H7 (cell line): Measurements from ENCODE around the gene CEP164. TPM values are rescaled to one million over a fixed set of nuclear protein-coding genes. Genes with fewer than 3 reads are reported as not detected.

Experiments
- DNase-seq: peaks from one replicate; pipeline ENCODE4 v3.0.0; 2012
- H3K27me3 ChIP-seq: 2 replicates; pipeline ENCODE4 v1.6.0; 2011; ENCODE audit warnings: mild to moderate bottlenecking, low read length; ENCODE audit not compliant: control insufficient read depth, insufficient read depth
- H3K36me3 ChIP-seq: replicated peaks from 2 replicates; pipeline ENCODE4 v1.5.1; 2011; ENCODE audit warnings: low read length; ENCODE audit not compliant: control insufficient read depth, insufficient read depth
- H3K4me3 ChIP-seq: 2 replicates; pipeline ENCODE4 v1.5.1; 2011; ENCODE audit warnings: low read depth, mild to moderate bottlenecking, control low read depth, low read length, moderate library complexity; ENCODE audit not compliant: insufficient read depth
- total RNA-seq: library from RNA; depleted of rRNA; stranded (reverse); fragments of >200 nt; shearing (Covaris generic); gene quantifications from 2 replicates; pipeline ENCODE4 v1.2.3, GENCODE V29; 2014

Gene CEP164
- total RNA-seq, 1 experiment from 2014 or later: 12.8 TPM

DNA sequence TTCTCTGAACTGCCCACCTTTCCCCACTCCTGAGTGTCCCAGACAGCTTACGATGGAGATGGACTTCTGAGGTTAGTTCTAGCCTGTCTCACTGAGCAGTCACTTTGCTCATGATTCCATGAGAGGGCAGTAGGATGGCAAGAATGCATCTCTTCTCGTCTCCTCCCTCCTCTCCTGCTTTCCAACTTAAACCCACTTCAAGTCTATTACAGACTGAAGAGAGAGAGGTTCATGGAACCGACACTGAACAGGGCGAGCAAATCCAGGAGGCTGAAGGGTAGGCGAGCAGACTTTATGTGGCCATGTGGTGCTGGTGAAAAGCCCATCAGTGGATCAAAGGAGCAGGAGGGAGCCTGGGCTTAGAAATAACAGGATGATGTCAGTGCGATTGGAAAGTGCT lies 38.6 kb downstream of the CEP164 start:
- Histone ChIP-seq H3K4me3 (no peak overlapping the region), H3K27me3 (no peaks in the 10 kb centered on the region), H3K36me3 (peaks cover 6% of the 10 kb centered on the region)
- no peak for DNase-seq

DNA sequence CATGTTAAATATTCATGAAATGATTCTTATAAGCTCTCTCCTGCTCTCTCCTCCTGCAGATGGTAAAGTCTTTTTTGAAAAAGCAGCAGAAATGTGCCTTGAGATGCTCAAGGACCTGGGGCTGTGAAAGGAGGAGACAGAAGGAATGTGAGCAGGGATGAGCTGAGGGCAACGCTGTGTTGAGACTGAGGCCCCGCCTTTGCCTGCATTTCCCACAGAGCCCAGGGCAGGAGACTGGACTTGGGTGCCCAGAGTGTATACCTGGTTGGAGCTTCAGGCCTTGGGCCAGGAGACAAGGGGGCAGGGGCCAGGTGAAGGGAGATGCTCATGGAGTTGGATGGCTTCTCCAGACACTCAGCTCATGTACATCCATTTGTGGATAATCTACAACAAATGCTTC lies 39.2 kb downstream of the CEP164 start:
- Histone ChIP-seq H3K36me3 (peaks cover 6% of the 10 kb centered on the region), H3K4me3 (no peak overlapping the region), H3K27me3 (no peaks in the 10 kb centered on the region)
- DNase-seq: no peak

DNA sequence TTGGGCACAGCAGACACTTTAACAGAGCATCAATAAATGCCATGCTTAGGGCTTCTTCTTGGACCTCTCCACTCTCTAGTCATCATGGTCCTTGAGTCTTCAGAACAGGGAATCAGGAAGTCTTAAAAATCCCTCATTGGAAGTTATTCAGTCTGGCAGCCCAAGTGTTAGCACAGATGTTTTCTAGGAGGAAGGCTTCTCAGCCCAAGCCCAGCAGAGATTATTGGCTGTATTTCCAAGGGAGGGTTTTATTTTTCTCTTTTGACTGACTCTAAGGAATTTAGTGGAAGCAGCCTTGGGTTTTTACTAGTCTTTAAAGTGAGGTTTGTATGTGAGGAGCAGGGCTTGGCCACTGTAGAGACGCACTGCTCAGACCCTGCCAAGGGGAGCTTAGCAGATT lies 41.9 kb downstream of the CEP164 start:
- no peak for DNase-seq
- H3K4me3 ChIP-seq: no peak overlapping the region
- H3K27me3 ChIP-seq: no peaks in the 10 kb centered on the region
- peaks cover 5% of the 10 kb centered on the region for H3K36me3 ChIP-seq

DNA sequence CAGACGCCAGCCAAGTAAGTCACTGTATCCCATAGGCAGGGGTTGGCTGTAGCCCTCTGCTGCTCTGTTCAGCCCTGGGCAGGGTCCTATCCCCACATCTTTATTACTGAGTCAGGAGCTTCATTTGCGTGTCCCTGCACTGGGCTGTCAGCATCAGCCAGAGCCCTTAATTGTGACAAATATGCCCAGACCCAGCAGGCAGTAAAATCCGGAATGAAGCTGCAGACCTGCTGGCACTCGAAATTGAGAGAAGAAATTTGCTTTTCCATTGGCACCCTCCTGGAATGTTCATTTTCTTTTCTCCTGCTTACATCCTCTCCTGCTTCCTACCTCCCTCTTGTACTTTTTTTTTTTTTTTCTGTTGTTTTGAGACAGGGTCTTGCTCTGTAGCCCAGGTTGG lies 43.8 kb downstream of the CEP164 start:
- Histone ChIP-seq H3K27me3 (no peaks in the 10 kb centered on the region), H3K4me3 (no peak overlapping the region), H3K36me3 (peaks cover 6% of the 10 kb centered on the region)
- no peak for DNase-seq

DNA sequence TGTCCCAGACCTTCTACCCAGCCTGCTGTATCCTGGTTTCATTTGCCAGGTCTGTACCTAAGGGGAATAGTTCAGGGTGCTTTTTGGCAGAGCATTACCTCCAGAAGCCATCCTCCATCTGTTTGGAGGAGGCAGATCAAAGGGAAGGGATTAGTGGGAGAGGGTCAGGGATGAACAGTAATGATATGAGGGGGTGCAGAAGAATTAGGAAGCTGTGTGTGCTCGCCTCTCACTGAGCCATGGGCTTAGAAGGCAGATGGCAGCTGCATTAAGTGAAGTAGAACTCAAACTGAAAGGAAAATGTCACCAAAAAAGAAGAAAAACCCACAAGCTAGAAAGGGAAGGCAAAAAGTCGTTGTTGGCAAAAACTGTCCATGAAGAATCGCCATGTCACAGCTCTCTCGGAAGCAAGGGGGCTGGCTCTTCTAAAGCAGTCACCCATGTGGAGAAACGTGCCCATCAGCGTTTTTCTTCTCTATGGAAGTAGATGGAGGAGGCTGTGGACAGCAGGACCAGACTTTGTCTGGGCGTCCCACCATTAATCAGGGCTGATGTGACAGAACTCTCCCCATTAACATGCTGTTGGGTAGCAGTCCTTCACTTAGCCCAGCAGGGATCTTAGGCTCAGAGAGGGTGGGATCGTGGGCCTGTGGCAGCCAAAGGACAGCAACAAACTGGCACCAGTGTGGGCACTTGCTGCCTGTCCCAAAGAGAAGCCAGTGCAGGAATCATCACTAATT lies 46.8 kb downstream of the CEP164 start:
- Histone ChIP-seq H3K36me3 (peaks cover 6% of the 10 kb centered on the region), H3K4me3 (no peak overlapping the region), H3K27me3 (no peaks in the 10 kb centered on the region)
- DNase-seq: no peak

DNA sequence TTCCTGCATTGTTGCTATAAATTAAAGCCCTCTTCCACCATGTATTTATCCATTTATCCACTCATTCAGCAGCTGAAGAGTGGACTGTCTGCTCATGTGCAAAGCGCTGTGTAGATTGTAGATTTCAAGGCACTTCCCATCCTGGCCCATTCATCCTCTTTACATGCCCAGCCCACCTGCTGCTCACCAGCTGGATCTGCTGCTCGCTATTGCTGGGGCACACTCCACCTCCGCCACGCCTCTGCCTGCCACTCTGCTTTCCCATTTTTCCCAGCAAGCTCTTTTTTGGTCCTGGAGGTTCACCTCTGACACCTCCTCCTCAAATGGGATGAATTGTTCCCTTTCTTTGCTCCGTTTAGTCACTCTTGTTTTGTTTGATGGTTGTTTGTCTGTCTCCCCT lies 48.3 kb downstream of the CEP164 start:
- no peak overlapping the region for H3K4me3 ChIP-seq
- no peak for DNase-seq
- H3K36me3 ChIP-seq: peaks cover 7% of the 10 kb centered on the region
- H3K27me3 ChIP-seq: no peaks in the 10 kb centered on the region

DNA sequence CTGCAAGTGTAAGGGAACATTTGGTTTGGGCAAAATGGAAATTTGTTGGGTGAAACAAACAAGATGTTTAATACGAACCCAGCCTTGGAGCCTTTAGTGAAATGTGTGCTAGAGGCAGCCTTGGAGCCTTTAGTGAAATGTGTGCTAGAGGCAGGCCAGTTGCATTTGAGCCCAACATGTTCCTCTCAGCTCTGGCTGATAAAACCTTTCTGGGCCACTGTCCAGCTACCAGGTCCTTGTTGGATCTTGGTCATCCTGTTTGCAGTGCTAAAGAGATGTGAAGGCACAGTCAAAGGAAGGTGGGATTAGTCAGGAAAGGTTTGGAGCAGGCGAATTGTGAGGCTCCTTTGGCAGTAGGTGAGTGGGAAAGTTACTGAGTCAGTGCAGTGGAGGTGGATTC lies 48.9 kb downstream of the CEP164 start:
- Histone ChIP-seq H3K27me3 (no peaks in the 10 kb centered on the region), H3K4me3 (no peak overlapping the region), H3K36me3 (peaks cover 7% of the 10 kb centered on the region)
- DNase-seq: no peak

DNA sequence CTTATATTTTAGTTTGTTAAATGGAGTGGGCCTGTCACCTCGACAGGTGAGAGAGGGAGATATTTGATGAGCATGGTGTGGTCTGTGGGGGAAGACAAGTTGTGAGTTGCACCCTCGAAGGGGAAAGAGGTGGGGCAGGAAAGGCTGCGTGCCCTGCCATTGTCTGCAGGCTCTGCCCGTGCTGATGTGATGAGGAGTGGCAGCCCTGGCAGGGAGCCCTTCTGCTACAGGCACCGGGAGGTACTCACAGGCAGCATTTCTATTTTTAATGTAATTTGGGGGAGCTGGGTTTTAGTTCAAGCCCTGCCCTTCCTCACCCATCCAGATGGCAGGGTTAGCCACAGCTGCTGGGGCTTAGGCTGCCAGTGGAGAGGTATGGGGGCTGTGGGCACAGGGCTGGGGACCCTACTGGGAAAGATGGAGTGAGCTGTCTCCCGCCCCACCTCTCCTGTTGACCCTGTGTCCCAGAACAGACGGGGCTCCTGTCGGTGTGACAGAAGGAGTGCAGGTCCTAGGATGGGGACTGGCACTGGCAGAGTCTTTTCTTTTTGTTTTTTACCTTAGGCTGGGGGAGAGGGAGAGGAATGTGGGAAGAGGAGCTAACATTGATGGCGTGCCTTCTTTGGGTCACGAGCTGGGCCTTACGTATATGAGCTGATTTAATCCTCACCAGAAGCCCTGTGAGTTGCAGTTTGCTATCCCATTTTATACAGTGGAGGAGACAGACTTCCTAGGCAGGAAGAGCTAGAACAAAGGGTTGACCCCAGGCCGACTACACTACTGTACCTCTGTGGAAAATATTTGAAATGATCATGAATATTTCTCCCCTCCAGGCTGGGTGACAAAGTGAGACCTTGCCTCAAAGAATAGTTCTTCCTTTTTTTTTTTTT lies 51.6 kb downstream of the CEP164 start:
- no peak for DNase-seq
- H3K27me3 ChIP-seq: no peaks in the 10 kb centered on the region
- peaks cover 6% of the 10 kb centered on the region for H3K36me3 ChIP-seq
- H3K4me3 ChIP-seq: no peak overlapping the region

DNA sequence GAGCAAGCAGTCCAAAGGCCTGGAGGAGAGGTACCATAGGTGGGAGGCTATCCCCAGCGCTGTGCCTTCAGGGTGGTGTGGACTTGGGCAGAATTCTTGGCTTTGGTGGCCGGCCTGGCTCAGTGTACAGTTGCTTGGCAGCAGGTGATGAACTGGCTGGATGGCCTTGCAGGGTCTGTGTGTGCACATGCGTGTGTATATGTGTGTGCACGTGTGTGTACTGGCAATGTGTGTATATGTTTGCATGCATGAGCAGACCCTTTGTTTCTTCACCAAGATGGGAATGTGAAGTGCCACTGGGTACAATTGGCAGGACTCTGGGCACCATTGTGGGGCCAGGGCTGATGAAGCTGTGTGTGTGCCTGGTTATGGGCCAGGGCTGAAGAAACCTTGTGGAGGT lies 53.0 kb downstream of the CEP164 start:
- H3K36me3 ChIP-seq: peaks cover 4% of the 10 kb centered on the region

DNA sequence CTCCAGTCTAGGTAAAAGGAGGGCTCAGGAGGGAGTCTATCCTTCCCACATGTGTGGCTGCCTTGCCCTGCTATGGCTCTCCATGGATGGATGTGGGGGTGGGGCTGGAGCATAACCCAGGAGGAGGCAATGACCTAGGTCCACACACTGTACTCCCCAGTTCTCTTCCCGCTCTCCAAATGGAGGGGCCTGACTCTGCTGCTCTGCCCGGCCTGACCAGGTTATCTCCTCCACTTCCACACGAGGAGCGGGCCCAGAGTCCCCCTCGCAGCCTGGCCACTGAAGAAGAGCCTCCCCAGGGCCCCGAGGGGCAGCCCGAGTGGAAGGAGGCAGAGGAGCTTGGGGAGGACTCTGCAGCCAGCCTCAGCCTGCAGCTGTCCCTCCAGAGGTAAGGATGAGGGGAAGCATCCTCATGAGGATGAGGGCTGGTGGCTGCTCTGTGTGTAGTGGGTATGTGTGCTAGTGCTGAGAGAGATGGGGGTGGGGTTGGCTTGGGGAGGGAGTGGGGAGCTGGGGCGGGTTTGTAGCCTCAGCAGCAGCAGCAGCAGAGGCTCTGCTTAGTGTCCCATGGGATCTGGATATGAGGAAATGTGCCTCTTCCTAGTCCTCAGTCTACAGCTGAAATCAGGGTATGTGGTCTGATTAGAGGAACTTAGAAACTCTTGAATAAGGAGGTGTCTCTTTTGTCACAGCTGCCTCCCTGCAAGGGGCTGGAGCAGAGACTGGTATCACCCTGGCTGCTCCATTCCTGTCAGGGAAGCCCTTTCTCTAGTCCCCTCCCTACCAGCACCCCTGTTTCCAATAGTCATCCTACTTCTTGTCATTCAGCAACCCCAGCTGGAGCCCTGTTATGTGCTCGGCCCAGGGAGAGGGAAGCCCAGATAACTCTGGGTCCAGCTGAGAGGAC lies 54.1 kb downstream of the CEP164 start:
- Histone ChIP-seq H3K4me3 (no peak overlapping the region), H3K27me3 (no peaks in the 10 kb centered on the region), H3K36me3 (peaks cover 3% of the 10 kb centered on the region; the same call in 1 of the 2 replicates)
- no peak for DNase-seq

More for the DNA sequence above, 53.0 kb downstream of the CEP164 start:
- H3K27me3 ChIP-seq: no peaks in the 10 kb centered on the region
- no peak for DNase-seq
- H3K4me3 ChIP-seq: no peak overlapping the region

DNA sequence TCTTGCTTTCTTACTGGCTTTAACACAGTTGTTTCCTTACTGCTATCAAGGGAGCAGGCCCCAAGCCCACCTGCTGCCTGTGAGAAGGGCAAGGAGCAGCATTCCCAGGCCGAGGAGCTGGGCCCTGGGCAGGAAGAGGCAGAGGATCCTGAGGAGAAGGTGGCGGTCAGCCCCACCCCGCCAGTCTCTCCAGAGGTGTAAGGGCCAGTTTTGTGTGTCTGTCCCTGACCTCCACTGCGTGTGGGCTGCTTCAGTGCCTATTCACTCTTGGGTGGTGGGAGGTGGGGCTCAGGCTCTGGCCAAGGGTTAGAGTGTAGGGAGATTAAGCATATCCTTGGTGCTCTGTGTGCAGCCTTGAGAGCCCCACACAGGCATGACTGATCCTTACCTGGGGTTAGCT lies 55.1 kb downstream of the CEP164 start:
- Histone ChIP-seq H3K27me3 (no peaks in the 10 kb centered on the region), H3K4me3 (no peak overlapping the region), H3K36me3 (peaks cover 5% of the 10 kb centered on the region; the same call in 1 of the 2 replicates)
- DNase-seq: no peak

DNA sequence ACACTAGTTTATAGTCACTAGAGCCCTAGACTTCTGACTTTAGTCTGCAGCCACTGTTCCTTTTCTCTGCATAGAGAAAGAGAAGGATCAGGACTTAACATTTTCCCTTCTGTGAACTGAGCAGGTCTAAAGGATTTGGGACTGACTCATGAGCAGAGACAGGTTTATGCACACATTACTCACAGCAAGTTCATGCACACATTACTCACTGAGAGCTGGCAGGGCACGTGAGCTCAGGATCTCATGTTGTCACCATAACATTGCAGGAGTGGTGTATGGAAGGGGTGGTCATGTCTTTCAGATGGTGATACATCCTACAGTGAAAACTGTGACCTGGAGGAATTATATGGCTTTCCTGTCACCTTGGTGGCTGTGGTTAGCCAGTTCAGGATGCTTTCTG lies 56.4 kb downstream of the CEP164 start:
- H3K4me3 ChIP-seq: no peak overlapping the region
- H3K36me3 ChIP-seq: peaks cover 5% of the 10 kb centered on the region; the same call in 1 of the 2 replicates
- no peaks in the 10 kb centered on the region for H3K27me3 ChIP-seq
- DNase-seq: no peak

DNA sequence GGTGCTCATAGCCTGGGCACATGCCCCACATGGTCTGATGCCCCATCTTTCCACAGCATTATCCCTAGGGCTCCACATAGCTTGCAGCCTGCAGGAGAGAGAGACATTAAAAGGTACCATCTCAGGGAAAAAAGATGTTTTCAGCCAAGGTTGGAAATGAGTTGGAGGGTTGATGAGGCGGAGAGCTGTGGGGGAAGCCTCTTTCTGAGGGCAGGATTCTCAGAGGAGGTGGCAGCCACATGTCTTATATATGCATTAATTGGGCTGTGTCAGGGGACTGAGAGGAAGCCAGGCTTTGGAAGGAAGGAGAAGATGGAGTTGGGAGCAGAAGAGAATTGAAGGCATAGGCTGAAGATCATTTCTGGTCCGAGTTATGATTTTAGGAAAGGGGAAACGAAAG lies 57.8 kb downstream of the CEP164 start:
- no peak overlapping the region for H3K4me3 ChIP-seq

DNA sequence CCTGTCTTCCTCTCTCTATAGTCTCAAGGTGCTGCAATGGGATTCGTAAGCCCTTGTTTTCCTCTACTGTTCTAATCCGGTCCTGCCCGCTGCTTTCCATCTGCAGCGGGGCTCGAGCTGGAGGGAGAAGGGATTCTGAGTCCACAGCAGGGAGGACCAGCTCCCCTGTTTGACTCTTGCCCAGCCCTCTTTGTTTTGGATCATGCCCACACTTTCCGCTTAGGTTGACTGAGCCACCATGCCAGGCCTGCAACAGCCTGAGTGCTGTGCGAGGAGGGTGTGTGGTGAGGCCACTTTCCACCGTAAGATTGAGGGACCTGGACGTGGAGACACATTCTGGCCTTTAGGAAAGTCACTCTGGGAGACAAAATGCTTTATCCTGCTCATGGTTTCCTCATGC lies 58.3 kb downstream of the CEP164 start:
- no peak for DNase-seq

More for the DNA sequence above, 57.8 kb downstream of the CEP164 start:
- no peak for DNase-seq
- Histone ChIP-seq H3K36me3 (peaks cover 5% of the 10 kb centered on the region; the same call in 1 of the 2 replicates), H3K27me3 (no peaks in the 10 kb centered on the region)

More for the DNA sequence above, 58.3 kb downstream of the CEP164 start:
- no peak overlapping the region for H3K4me3 ChIP-seq
- no peaks in the 10 kb centered on the region for H3K27me3 ChIP-seq
- H3K36me3 ChIP-seq: peaks cover 5% of the 10 kb centered on the region
